Measurements from ENCODE around the gene MPRIP.

Gene MPRIP

GRCh38 chr17:17078832-17079231 is 36.6 kb downstream of the MPRIP start:
- no peak overlapping the region for H3K4me3 ChIP-seq (ENCODE audit: low read length)
- no peak for DNase-seq (ENCODE audit: low read depth, low spot score)

GRCh38 chr17:17079336-17079735 is 37.1 kb downstream of the MPRIP start:
- no peak for DNase-seq (ENCODE audit: low read depth, low spot score)
- H3K4me3 ChIP-seq (ENCODE audit: low read length): no peak overlapping the region

GRCh38 chr17:17079761-17080160 is 37.5 kb downstream of the MPRIP start:
- no peak for DNase-seq (ENCODE audit: low read depth, low spot score)

GRCh38 chr17:17080181-17080631 is 37.9 kb downstream of the MPRIP start:
- no peak for DNase-seq (ENCODE audit: low read depth, low spot score)
- H3K4me3 ChIP-seq (ENCODE audit: low read length): no peak overlapping the region

More at GRCh38 chr17:17079761-17080160, 37.5 kb downstream of the MPRIP start:
- no peak overlapping the region for H3K4me3 ChIP-seq (ENCODE audit: low read length)

GRCh38 chr17:17080781-17081180 is 38.5 kb downstream of the MPRIP start:
- DNase-seq (ENCODE audit: low read depth, low spot score): no peak
- H3K4me3 ChIP-seq (ENCODE audit: low read length): no peak overlapping the region

GRCh38 chr17:17081304-17081940 is 39.2 kb downstream of the MPRIP start:
- no peak overlapping the region for H3K4me3 ChIP-seq (ENCODE audit: low read length)
- no peak for DNase-seq (ENCODE audit: low read depth, low spot score)

- DNase-seq (ENCODE audit: low read depth, low spot score): no peak
- no peak overlapping the region for H3K4me3 ChIP-seq (ENCODE audit: low read length)
These were observed 40.6 kb downstream of the MPRIP start for GRCh38 chr17:17082878-17083277.

- H3K4me3 ChIP-seq (ENCODE audit: low read length): no peak overlapping the region
- DNase-seq (ENCODE audit: low read depth, low spot score): no peak
These were observed 42.1 kb downstream of the MPRIP start for GRCh38 chr17:17084317-17084835.

GRCh38 chr17:17084941-17085340 is 42.7 kb downstream of the MPRIP start:
- no peak overlapping the region for H3K4me3 ChIP-seq (ENCODE audit: low read length)

GRCh38 chr17:17086585-17086984 is 44.3 kb downstream of the MPRIP start:
- no peak overlapping the region for H3K4me3 ChIP-seq (ENCODE audit: low read length)
- DNase-seq (ENCODE audit: low read depth, low spot score): no peak

More at GRCh38 chr17:17084941-17085340, 42.7 kb downstream of the MPRIP start:
- no peak for DNase-seq (ENCODE audit: low read depth, low spot score)

GRCh38 chr17:17087424-17088015 is 45.3 kb downstream of the MPRIP start:
- H3K4me3 ChIP-seq (ENCODE audit: low read length): no peak overlapping the region
- DNase-seq (ENCODE audit: low read depth, low spot score): no peak

GRCh38 chr17:17088086-17088485 is 45.8 kb downstream of the MPRIP start:
- no peak overlapping the region for H3K4me3 ChIP-seq (ENCODE audit: low read length)

GRCh38 chr17:17088541-17089525 is 46.6 kb downstream of the MPRIP start:
- DNase-seq (ENCODE audit: low read depth, low spot score): no peak

More at GRCh38 chr17:17088086-17088485, 45.8 kb downstream of the MPRIP start:
- DNase-seq (ENCODE audit: low read depth, low spot score): no peak

GRCh38 chr17:17089796-17090641 is 47.8 kb downstream of the MPRIP start:
- H3K4me3 ChIP-seq (ENCODE audit: low read length): no peak overlapping the region
- no peak for DNase-seq (ENCODE audit: low read depth, low spot score)

More at GRCh38 chr17:17088541-17089525, 46.6 kb downstream of the MPRIP start:
- no peak overlapping the region for H3K4me3 ChIP-seq (ENCODE audit: low read length)

GRCh38 chr17:17090642-17091103 is 48.4 kb downstream of the MPRIP start:
- no peak for DNase-seq (ENCODE audit: low read depth, low spot score)
- no peak overlapping the region for H3K4me3 ChIP-seq (ENCODE audit: low read length)

GRCh38 chr17:17091276-17091675 is 49.0 kb downstream of the MPRIP start:
- H3K4me3 ChIP-seq (ENCODE audit: low read length): no peak overlapping the region
- DNase-seq (ENCODE audit: low read depth, low spot score): no peak

- DNase-seq (ENCODE audit: low read depth, low spot score): no peak
These were observed 49.8 kb downstream of the MPRIP start for GRCh38 chr17:17091856-17092756.

GRCh38 chr17:17093764-17094163 is 51.5 kb downstream of the MPRIP start:
- no peak overlapping the region for H3K4me3 ChIP-seq (ENCODE audit: low read length)
- DNase-seq (ENCODE audit: low read depth, low spot score): no peak

More at GRCh38 chr17:17091856-17092756, 49.8 kb downstream of the MPRIP start:
- H3K4me3 ChIP-seq (ENCODE audit: low read length): no peak overlapping the region
